ENCODE data around the gene MOB1A.
"Not testable (repeated sequence)": the region's sequence is repeated elsewhere in the genome, so short reads cannot be mapped to it uniquely, and the experiment has no call there.

The MOB1A gene

GRCh38 chr2:74188696-74189095 lies 10.0 kb upstream of the MOB1A start:
- ChIA-PET POLR2A (interaction anchor here (1.0 kb wide), 2 partner anchors 10 kb away, joined by 4 to 6 read pairs; partner anchors contain the start of genes MOB1A and MTHFD2), CTCF (interaction anchor here (1.1 to 1.4 kb wide), 3 partner anchors 10 to 365 kb away, joined by 3 to 5 read pairs (median 5); partner anchors contain the start of genes MOB1A and MTHFD2)
- no peak for DNase-seq (ENCODE audit: low read depth, low spot score)
- H3K4me3 ChIP-seq (ENCODE audit: low read depth, low read length) = no peak overlapping the region
- TF ChIP-seq CTCF (IDR thresholded peaks at IDR 0.05; ENCODE audit: insufficient read depth, low read length, missing control alignments) = no peak

GRCh38 chr2:74188018-74188601 lies 9.4 kb upstream of the MOB1A start:
- DNase-seq (ENCODE audit: low read depth, low spot score) = no peak
- TF ChIP-seq CTCF (IDR thresholded peaks at IDR 0.05; ENCODE audit: insufficient read depth, low read length, missing control alignments) = no peak
- CTCF ChIA-PET = interaction anchor here (0.7 to 1.4 kb wide), 4 partner anchors 9 to 364 kb away, joined by 3 to 5 read pairs (median 4); partner anchors contain the start of genes MOB1A and MTHFD2
- POLR2A ChIA-PET = interaction anchor here (1.0 kb wide), 2 partner anchors 9 to 11 kb away, joined by 4 to 6 read pairs; partner anchors contain the start of genes MOB1A and MTHFD2
- no peak overlapping the region for H3K4me3 ChIP-seq (ENCODE audit: low read depth, low read length)

GRCh38 chr2:74186706-74187105 lies 8.0 kb upstream of the MOB1A start:
- POLR2A ChIA-PET; H3K4me3 ChIP-seq (ENCODE audit: low read depth, low read length); DNase-seq (ENCODE audit: low read depth, low spot score); CTCF ChIA-PET: not testable (repeated sequence)

GRCh38 chr2:74186038-74186437 lies 7.4 kb upstream of the MOB1A start:
- H3K4me3 ChIP-seq (ENCODE audit: low read depth, low read length) = no peak overlapping the region
- ChIA-PET POLR2A (no interaction called here), CTCF (no interaction called here)
- no peak for DNase-seq (ENCODE audit: low read depth, low spot score)
- no peak for TF ChIP-seq CTCF (IDR thresholded peaks at IDR 0.05; ENCODE audit: insufficient read depth, low read length, missing control alignments)

GRCh38 chr2:74183878-74184277 lies 5.2 kb upstream of the MOB1A start:
- TF ChIP-seq CTCF (IDR thresholded peaks at IDR 0.05; ENCODE audit: insufficient read depth, low read length, missing control alignments) = no peak
- no peak overlapping the region for H3K4me3 ChIP-seq (ENCODE audit: low read depth, low read length)
- no peak for DNase-seq (ENCODE audit: low read depth, low spot score)
- POLR2A ChIA-PET = no interaction called here
- CTCF ChIA-PET = interaction anchor here (1.4 kb wide), 1 partner anchor 15 kb away, joined by 6 read pairs; the partner anchor contains the start of gene MTHFD2

GRCh38 chr2:74181739-74182138 lies 3.1 kb upstream of the MOB1A start:
- no peak for DNase-seq (ENCODE audit: low read depth, low spot score)
- TF ChIP-seq CTCF (IDR thresholded peaks at IDR 0.05; ENCODE audit: insufficient read depth, low read length, missing control alignments) = no peak
- CTCF ChIA-PET = interaction anchor here (1.7 to 6.3 kb wide), 2 partner anchors 10 to 16 kb away, joined by 4 to 31 read pairs; partner anchors contain the start of gene MTHFD2

More at GRCh38 chr2:74181739-74182138, 3.1 kb upstream of the MOB1A start:
- POLR2A ChIA-PET = interaction anchor here (1.0 kb wide), 1 partner anchor 17 kb away, joined by 5 read pairs; the partner anchor contains the start of gene MTHFD2
- H3K4me3 ChIP-seq (ENCODE audit: low read depth, low read length) = no peak overlapping the region

Data from AG04449 (cell line).